ENCODE measurements around the gene RCSD1. TPM values are rescaled to one million over a fixed set of nuclear protein-coding genes. Genes with fewer than 3 reads are reported as not detected.
"Not testable (repeated sequence)": the region's sequence is repeated elsewhere in the genome, so short reads cannot be mapped to it uniquely, and the experiment has no call there.

RCSD1 gene
- total RNA-seq, 1 experiment from 2014 or later = 0.16 TPM

- no TSS peak for BruUV-seq (replicated peaks)
- H3K9me3 Mint-ChIP-seq (ENCODE audit: unreplicated experiment) = peaks cover 11% of the 10 kb centered on the region
- no peaks in the 10 kb centered on the region for H3K36me3 Mint-ChIP-seq (ENCODE audit: insufficient read depth, unreplicated experiment)
- intact Hi-C loops (cut with micrococcal nuclease) = no loop called here
- H3K4me1 Mint-ChIP-seq (ENCODE audit: insufficient read depth, unreplicated experiment) = peaks cover 5% of the 10 kb centered on the region
- CTCF ChIA-PET = interaction anchor here (0.7 to 1.3 kb wide), 3 partner anchors 11 to 75 kb away, joined by 3 to 4 read pairs (median 3); no protein-coding TSS in a partner anchor
- no peak overlapping the region for H3K27ac Mint-ChIP-seq (ENCODE audit: low read depth, unreplicated experiment)
- H3K4me3 Mint-ChIP-seq (ENCODE audit: unreplicated experiment) = no peak overlapping the region
- POLR2A ChIA-PET = no interaction called here
- H3K27me3 Mint-ChIP-seq (ENCODE audit: insufficient read depth, unreplicated experiment) = no peaks in the 10 kb centered on the region
- TF ChIP-seq CTCF (IDR thresholded peaks at IDR 0.05; ENCODE audit: unreplicated experiment) = no peak
- DNase-seq (ENCODE audit: unreplicated experiment) = no peak
Observed at GRCh38 chr1:167611983-167612382, 18.0 kb upstream of the RCSD1 start.

DNA sequence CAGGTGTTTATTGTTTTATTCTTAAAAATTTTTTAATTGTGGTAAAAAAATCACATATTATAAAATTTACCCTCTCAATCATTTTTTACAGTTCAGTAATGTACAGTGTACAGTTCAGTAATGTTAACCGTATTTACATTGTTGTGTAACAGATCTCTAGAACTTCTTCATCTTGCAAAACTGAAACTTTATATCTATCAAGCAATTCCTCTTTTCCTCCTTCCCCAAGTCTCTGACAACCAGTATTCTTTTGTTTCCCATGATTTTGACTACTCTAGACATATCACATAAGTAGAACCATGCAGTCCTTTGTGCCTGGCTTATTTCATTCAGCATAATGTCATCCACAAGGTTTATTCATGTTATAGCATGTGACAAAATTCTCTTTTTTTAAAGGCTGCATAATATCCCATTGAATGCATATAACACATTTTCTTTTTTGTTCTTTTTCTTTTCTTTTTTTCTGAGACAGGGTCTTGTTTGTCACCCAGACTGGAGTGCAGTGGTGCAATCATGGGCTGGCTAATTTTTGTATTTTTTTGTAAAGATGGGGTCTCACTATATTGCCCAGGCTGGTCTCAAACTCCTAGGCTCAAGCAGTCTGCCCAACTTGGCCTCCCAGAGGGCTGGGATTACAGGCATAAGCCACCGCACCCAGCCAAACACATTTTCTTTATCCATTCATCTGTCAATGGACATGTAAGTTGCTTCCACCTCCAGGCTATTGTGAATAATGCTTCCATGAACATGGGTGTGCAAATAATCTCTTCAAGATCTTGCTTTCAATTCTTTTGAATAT, 17.2 kb upstream of the RCSD1 start:
- ChIA-PET POLR2A (no interaction called here), CTCF (interaction anchor here (1.3 kb wide), 1 partner anchor 12 kb away, joined by 4 read pairs; no protein-coding TSS in a partner anchor)
- Mint-ChIP-seq H3K27ac (ENCODE audit: low read depth, unreplicated experiment) (no peak overlapping the region), H3K4me1 (ENCODE audit: insufficient read depth, unreplicated experiment) (peaks cover 13% of the 10 kb centered on the region), H3K36me3 (ENCODE audit: insufficient read depth, unreplicated experiment) (no peaks in the 10 kb centered on the region), H3K4me3 (ENCODE audit: unreplicated experiment) (no peak overlapping the region), H3K9me3 (ENCODE audit: unreplicated experiment) (peaks cover 7% of the 10 kb centered on the region), H3K27me3 (ENCODE audit: insufficient read depth, unreplicated experiment) (no peaks in the 10 kb centered on the region)
- no peak for DNase-seq (ENCODE audit: unreplicated experiment)
- no peak for TF ChIP-seq CTCF (IDR thresholded peaks at IDR 0.05; ENCODE audit: unreplicated experiment)
- no TSS peak for BruUV-seq (replicated peaks)
- intact Hi-C loops (cut with micrococcal nuclease) = no loop called here

- H3K27me3 Mint-ChIP-seq (ENCODE audit: insufficient read depth, unreplicated experiment); intact Hi-C loops (cut with micrococcal nuclease); H3K36me3 Mint-ChIP-seq (ENCODE audit: insufficient read depth, unreplicated experiment); H3K27ac Mint-ChIP-seq (ENCODE audit: low read depth, unreplicated experiment); H3K4me3 Mint-ChIP-seq (ENCODE audit: unreplicated experiment); BruUV-seq (replicated peaks); DNase-seq (ENCODE audit: unreplicated experiment); H3K9me3 Mint-ChIP-seq (ENCODE audit: unreplicated experiment): not testable (repeated sequence)
- peaks cover 17% of the 10 kb centered on the region for H3K4me1 Mint-ChIP-seq (ENCODE audit: insufficient read depth, unreplicated experiment)
- CTCF ChIA-PET = interaction anchor here (3.9 to 6.6 kb wide), 2 partner anchors 14 to 74 kb away, joined by 28 to 51 read pairs; no protein-coding TSS in a partner anchor
- POLR2A ChIA-PET = interaction anchor here (0.6 to 1.0 kb wide), 2 partner anchors 185 to 468 kb away, joined by 3 read pairs; no protein-coding TSS in a partner anchor
Observed at GRCh38 chr1:167613984-167614383, 16.0 kb upstream of the RCSD1 start.

- TF ChIP-seq CTCF (IDR thresholded peaks at IDR 0.05; ENCODE audit: unreplicated experiment) = no peak
- CTCF ChIA-PET = interaction anchor here (0.6 to 6.6 kb wide), 5 partner anchors 14 to 465 kb away, joined by 3 to 51 read pairs (median 5); no protein-coding TSS in a partner anchor
- Mint-ChIP-seq H3K4me1 (ENCODE audit: insufficient read depth, unreplicated experiment) (peaks cover 20% of the 10 kb centered on the region), H3K36me3 (ENCODE audit: insufficient read depth, unreplicated experiment) (peaks cover 7% of the 10 kb centered on the region), H3K4me3 (ENCODE audit: unreplicated experiment) (no peak overlapping the region), H3K9me3 (ENCODE audit: unreplicated experiment) (peaks cover 7% of the 10 kb centered on the region), H3K27me3 (ENCODE audit: insufficient read depth, unreplicated experiment) (no peaks in the 10 kb centered on the region), H3K27ac (ENCODE audit: low read depth, unreplicated experiment) (no peak overlapping the region)
- POLR2A ChIA-PET = interaction anchor here (0.8 to 2.3 kb wide), 8 partner anchors 9 to 185 kb away, joined by 3 to 11 read pairs (median 4); no protein-coding TSS in a partner anchor
- intact Hi-C loops (cut with micrococcal nuclease) = no loop called here
- DNase-seq (ENCODE audit: unreplicated experiment) = no peak
- BruUV-seq (replicated peaks) = no TSS peak
Observed at GRCh38 chr1:167614851-167615250, 15.2 kb upstream of the RCSD1 start.

All from MCF 10A (cell line).